C4-2B (cell line): ENCODE data around the gene RBM20.

ENCODE experiments used
- ZFX ChIP-seq: fragments of 450-650 bp; IDR thresholded peaks from 2 replicates; pipeline ENCODE4 v1.6.1; 2017
- TF ChIP-seq, protein P1 (sequence below): fragments of 450-650 bp; conservative IDR thresholded peaks from 2 replicates; pipeline ENCODE4 v1.5.1; 2017; ENCODE audit warnings: mild to moderate bottlenecking

DNA sequence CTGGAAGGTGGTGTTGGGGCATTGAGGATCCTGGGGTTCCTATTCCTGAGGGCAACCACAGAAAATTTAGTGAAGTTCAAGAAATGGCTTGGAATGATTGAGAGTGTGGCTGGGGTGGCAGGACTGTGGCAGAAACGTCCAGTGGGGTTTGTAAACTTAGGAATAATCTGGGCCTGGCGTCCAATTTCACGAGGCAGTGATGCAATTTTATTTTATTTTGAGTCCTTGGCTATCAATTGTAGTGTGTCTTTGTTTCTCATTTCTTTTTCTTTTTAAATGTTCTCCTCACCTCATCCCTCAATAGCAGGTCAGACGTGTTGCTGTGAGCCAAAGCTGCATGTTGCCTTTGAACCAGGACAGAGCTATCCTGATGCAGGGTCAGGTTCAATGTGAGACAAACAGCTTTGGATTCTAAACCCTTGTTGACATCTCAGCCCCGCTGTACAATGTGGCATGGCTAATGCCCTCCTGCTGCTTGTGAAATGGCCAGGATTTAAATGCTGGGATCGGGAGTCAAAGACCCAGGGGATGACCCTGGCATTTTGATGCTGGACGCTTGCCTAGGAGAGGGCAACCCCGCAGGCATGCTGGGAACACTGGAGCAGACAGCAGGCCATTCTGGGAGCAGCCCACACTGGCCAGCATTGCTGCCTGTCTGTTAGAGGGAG lies 64.8 kb downstream of the RBM20 start:
- TF ChIP-seq, protein P1, sequence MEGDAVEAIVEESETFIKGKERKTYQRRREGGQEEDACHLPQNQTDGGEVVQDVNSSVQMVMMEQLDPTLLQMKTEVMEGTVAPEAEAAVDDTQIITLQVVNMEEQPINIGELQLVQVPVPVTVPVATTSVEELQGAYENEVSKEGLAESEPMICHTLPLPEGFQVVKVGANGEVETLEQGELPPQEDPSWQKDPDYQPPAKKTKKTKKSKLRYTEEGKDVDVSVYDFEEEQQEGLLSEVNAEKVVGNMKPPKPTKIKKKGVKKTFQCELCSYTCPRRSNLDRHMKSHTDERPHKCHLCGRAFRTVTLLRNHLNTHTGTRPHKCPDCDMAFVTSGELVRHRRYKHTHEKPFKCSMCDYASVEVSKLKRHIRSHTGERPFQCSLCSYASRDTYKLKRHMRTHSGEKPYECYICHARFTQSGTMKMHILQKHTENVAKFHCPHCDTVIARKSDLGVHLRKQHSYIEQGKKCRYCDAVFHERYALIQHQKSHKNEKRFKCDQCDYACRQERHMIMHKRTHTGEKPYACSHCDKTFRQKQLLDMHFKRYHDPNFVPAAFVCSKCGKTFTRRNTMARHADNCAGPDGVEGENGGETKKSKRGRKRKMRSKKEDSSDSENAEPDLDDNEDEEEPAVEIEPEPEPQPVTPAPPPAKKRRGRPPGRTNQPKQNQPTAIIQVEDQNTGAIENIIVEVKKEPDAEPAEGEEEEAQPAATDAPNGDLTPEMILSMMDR, result no peak
- TF ChIP-seq ZFX, result no peak
